ENCODE measurements around the gene RIN3.

DNA sequence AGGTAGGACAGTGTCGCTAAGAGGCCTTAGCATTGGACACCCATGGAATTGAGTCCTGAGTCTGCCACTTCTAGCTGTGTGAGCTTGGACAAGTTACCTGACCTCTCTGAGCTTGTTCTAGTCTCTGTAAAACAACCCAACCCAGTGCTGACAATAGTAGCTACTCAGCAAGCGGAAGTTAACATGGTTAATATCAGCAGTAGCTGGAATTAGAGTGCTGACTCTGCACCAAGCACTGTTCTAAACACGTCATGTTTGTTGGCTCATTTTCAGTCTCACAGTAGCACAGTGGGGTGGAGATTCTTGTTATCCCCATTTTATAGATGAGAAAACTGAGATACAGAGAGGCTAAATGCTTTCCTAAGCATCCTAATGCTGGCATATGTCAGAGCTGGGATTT lies 47.5 kb upstream of the RIN3 start:
- TF ChIP-seq CTCF (IDR thresholded peaks at IDR 0.05) (no peak), POLR2A (IDR thresholded peaks at IDR 0.05) (no peak)
